ENCODE measurements around the gene TCF21. TPM values are rescaled to one million over a fixed set of nuclear protein-coding genes. Genes with fewer than 3 reads are reported as not detected.

Gene TCF21
- total and polyA plus RNA-seq, 2 experiments from 2014 or later = 0.17 to 0.19 TPM

DNA sequence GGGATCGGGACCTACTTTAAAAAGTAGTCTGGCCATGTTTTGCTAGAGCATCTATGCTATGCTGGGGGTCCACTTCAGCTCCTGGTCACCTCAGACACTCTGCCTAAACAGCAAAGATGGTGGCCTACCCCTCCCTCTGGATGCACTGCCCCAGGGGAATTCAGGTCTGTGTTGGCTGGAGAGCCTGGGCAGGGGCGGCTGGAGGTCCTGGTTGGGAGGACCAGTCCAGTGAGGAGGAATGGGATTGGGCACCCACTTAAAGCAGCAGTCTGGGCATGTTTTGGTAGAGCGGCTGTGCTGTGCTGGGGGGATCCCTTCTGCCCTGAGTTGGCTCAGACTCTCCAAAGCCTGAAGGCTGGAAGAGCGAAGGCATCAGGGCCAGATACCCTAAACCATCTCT, 23.2 kb upstream of the TCF21 start (continued):
- TF ChIP-seq CTCF (conservative IDR thresholded peaks at IDR 0.05; ENCODE audit: low read depth in 2 of 2) = no peak

DNA sequence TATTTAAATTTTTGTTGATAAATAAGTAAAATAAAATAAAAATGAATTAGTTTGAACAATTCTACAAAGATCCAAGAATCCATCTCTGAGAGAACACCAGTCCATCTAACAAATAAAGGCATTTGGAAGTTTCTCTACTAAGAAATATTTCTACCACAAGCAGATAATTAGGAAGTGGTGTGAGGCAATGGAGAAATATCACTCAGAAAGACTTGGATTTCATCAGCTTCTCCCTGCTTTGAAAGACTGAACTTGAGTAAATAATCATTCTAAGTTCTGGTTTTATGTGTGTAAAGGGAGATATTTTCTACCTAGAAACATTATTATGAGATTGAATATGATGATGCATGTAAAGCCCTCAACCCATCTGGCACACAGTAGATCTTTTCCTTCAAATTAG, 17.8 kb upstream of the TCF21 start:
- H3F3A ChIP-seq (replicated peaks; ENCODE audit: low read depth) = no peaks in the 10 kb centered on the region
- no peaks in the 10 kb centered on the region for H3K4me1 Mint-ChIP-seq

More for the DNA sequence above, 17.8 kb upstream of the TCF21 start:
- no peak overlapping the region for H3K4me2 ChIP-seq
- H3K36me3 ChIP-seq (ENCODE audit: insufficient read depth) = no peaks in the 10 kb centered on the region
- no peak overlapping the region for H2AFZ ChIP-seq
- TF ChIP-seq JUNB (IDR thresholded peaks at IDR 0.05; ENCODE audit: unreplicated experiment) = no peak
- no peak for TF ChIP-seq ZNF462 (CRISPR knock-in tag; IDR thresholded peaks at IDR 0.05)
- TF ChIP-seq ETS1 (IDR thresholded peaks at IDR 0.05) = no peak
- no peak for TF ChIP-seq ZNF331 (CRISPR knock-in tag; IDR thresholded peaks at IDR 0.05; ENCODE audit: low read depth)
- no peak for TF ChIP-seq STAT1 (IDR thresholded peaks at IDR 0.05; ENCODE audit: unreplicated experiment)
- TF ChIP-seq CTCF (conservative IDR thresholded peaks at IDR 0.05; ENCODE audit: low read depth in 2 of 2) = no peak
- no peak for TF ChIP-seq EZH2phosphoT487 (IDR thresholded peaks at IDR 0.05; ENCODE audit: unreplicated experiment)
- no peak for TF ChIP-seq EZH2 (IDR thresholded peaks at IDR 0.05; ENCODE audit: low read depth, unreplicated experiment)
- TF ChIP-seq POLR2AphosphoS5 (IDR thresholded peaks at IDR 0.05; ENCODE audit: low read depth) = no peak
- TF ChIP-seq ZNF114 (CRISPR knock-in tag; IDR thresholded peaks at IDR 0.05) = no peak
- Mint-ChIP-seq H3K4me3 (no peak overlapping the region), H3K27ac (no peak overlapping the region), H3K36me3 (ENCODE audit: low read depth) (no peaks in the 10 kb centered on the region), H3K9me3 (no peaks in the 10 kb centered on the region; the same call in 2 of the 3 replicates), H3K27me3 (ENCODE audit: insufficient read depth, low read depth, poor library complexity) (peaks cover 1% of the 10 kb centered on the region)
- no peaks in the 10 kb centered on the region for H3K79me2 ChIP-seq (replicated peaks; ENCODE audit: insufficient read depth)
- H3K4me1 ChIP-seq (ENCODE audit: insufficient read depth) = no peaks in the 10 kb centered on the region
- no peaks in the 10 kb centered on the region for H4K20me1 ChIP-seq (replicated peaks; ENCODE audit: insufficient read depth)
- H3K27me3 ChIP-seq (ENCODE audit: insufficient read depth) = no peaks in the 10 kb centered on the region
- DNase-seq (ENCODE audit: low spot score) (no peak), ATAC-seq (no peak)
- H3K4me3 ChIP-seq = no peak overlapping the region
- no peaks in the 10 kb centered on the region for H3K9me2 ChIP-seq (ENCODE audit: insufficient read depth)
- H3K27ac ChIP-seq (ENCODE audit: low read depth) = no peak overlapping the region

Data from GM23338 (cell line).